ENCODE measurements around the gene JAKMIP2. TPM values are rescaled to one million over a fixed set of nuclear protein-coding genes. Genes with fewer than 3 reads are reported as not detected.
A peak's percentile ranks its signal among the peaks of the same experiment; 100 is the strongest.

Gene JAKMIP2
- total RNA-seq, 3 donors from 2014 or later (not counting 1 experiment from before 2014, with no cell fraction given): 12.2 to 16.1 (median 14.9) TPM

- 67% methylated on average over 7 of the region's 8 CpGs for WGBS (ENCODE audit: insufficient coverage)
- intact Hi-C loops (cut with micrococcal nuclease): no loop called here
- ATAC-seq: no peak
Observed at GRCh38 chr5:147578228-147579024, 204.1 kb downstream of the JAKMIP2 start.

GRCh38 chr5:147576646-147577535, 205.6 kb downstream of the JAKMIP2 start:
- Histone ChIP-seq H3K4me1 (ENCODE audit: control insufficient read depth, insufficient read depth, low read length) (no peaks in the 10 kb centered on the region), H3K4me3 (ENCODE audit: low read length) (no peak overlapping the region), H3K36me3 (ENCODE audit: control insufficient read depth, insufficient read depth, low read length) (no peaks in the 10 kb centered on the region), H3K27me3 (ENCODE audit: control insufficient read depth, insufficient read depth, low read length) (no peaks in the 10 kb centered on the region), H3K27ac (ENCODE audit: low read length) (no peak overlapping the region), H3K9me3 (ENCODE audit: control insufficient read depth, insufficient read depth, low read length) (peaks cover 6% of the 10 kb centered on the region)
- H3K9me3 Mint-ChIP-seq: peaks cover 2 to 10% of the 10 kb centered on the region in 2 donors
- no peak overlapping the region for H3K27ac Mint-ChIP-seq
- DNase-seq: peak in 1 of 2 donors; percentile 15
- peak; percentile 50 to 64 (median 61) for ATAC-seq
- H3K4me3 Mint-ChIP-seq: no peak overlapping the region
- intact Hi-C loops (cut with micrococcal nuclease): no loop called here
- H3K4me1 Mint-ChIP-seq: no peaks in the 10 kb centered on the region
- peak; percentile 62 for TF ChIP-seq CTCF (IDR thresholded peaks at IDR 0.05)
- H3K36me3 Mint-ChIP-seq: peaks cover 10% of the 10 kb centered on the region
- WGBS (ENCODE audit: insufficient coverage): 46% methylated on average over 12 of the region's 15 CpGs
- peaks cover 0 to 4% of the 10 kb centered on the region in 2 donors for H3K27me3 Mint-ChIP-seq (ENCODE audit: low read depth in 2 of 2)

More at GRCh38 chr5:147578228-147579024, 204.1 kb downstream of the JAKMIP2 start:
- no peak for DNase-seq
- H3K27ac ChIP-seq (ENCODE audit: low read length): no peak overlapping the region
- Mint-ChIP-seq H3K27ac (no peak overlapping the region), H3K4me3 (no peak overlapping the region), H3K27me3 (ENCODE audit: low read depth in 2 of 2) (peaks cover 0 to 4% of the 10 kb centered on the region in 2 donors), H3K4me1 (no peaks in the 10 kb centered on the region), H3K9me3 (peaks cover 2 to 10% of the 10 kb centered on the region in 2 donors), H3K36me3 (peaks cover 10% of the 10 kb centered on the region)
- no peaks in the 10 kb centered on the region for H3K27me3 ChIP-seq (ENCODE audit: control insufficient read depth, insufficient read depth, low read length)
- no peak for TF ChIP-seq CTCF (IDR thresholded peaks at IDR 0.05)
- no peak overlapping the region for H3K4me3 ChIP-seq (ENCODE audit: low read length)
- peaks cover 6% of the 10 kb centered on the region for H3K9me3 ChIP-seq (ENCODE audit: control insufficient read depth, insufficient read depth, low read length)
- no peaks in the 10 kb centered on the region for H3K36me3 ChIP-seq (ENCODE audit: control insufficient read depth, insufficient read depth, low read length)
- H3K4me1 ChIP-seq (ENCODE audit: control insufficient read depth, insufficient read depth, low read length): no peaks in the 10 kb centered on the region

DNA sequence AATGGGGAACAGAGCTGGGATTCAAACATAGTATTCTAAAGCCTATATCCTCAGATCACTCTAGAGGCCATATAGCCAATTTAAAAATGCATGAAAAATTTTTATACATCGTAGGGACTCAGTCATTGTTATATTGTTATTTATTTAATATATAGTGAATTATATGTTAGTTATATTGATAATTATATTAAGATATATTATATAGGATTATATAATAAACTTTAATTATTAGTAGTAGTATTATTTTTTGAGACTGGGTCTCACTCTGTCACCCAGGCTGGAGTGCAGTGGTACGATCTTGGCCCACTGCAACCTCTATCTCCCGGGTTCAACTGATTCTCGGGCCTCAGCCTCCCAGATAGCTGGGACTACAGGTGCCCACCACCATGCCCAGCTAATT, 206.9 kb downstream of the JAKMIP2 start:
- no peaks in the 10 kb centered on the region for H3K36me3 ChIP-seq (ENCODE audit: control insufficient read depth, insufficient read depth, low read length)
- no peak overlapping the region for H3K4me3 Mint-ChIP-seq
- peaks cover 0 to 5% of the 10 kb centered on the region in 2 donors for H3K9me3 Mint-ChIP-seq
- no peaks in the 10 kb centered on the region for H3K27me3 ChIP-seq (ENCODE audit: control insufficient read depth, insufficient read depth, low read length)
- no peak overlapping the region for H3K27ac Mint-ChIP-seq
- intact Hi-C loops (cut with micrococcal nuclease): no loop called here
- H3K27me3 Mint-ChIP-seq (ENCODE audit: low read depth in 2 of 2): peaks cover 0 to 4% of the 10 kb centered on the region in 2 donors
- H3K36me3 Mint-ChIP-seq: peaks cover under 1% of the 10 kb centered on the region
- 96% methylated on average over 3 of the region's 4 CpGs for WGBS (ENCODE audit: insufficient coverage)
- TF ChIP-seq CTCF (IDR thresholded peaks at IDR 0.05): no peak
- H3K4me1 Mint-ChIP-seq: no peaks in the 10 kb centered on the region
- peaks cover 3% of the 10 kb centered on the region for H3K9me3 ChIP-seq (ENCODE audit: control insufficient read depth, insufficient read depth, low read length)
- no peak overlapping the region for H3K27ac ChIP-seq (ENCODE audit: low read length)
- H3K4me3 ChIP-seq (ENCODE audit: low read length): no peak overlapping the region
- H3K4me1 ChIP-seq (ENCODE audit: control insufficient read depth, insufficient read depth, low read length): no peaks in the 10 kb centered on the region
- ATAC-seq: no peak
- no peak for DNase-seq
